OCI-LY7 (cell line): Measurements from ENCODE around the gene IGF1R. TPM values are rescaled to one million over a fixed set of nuclear protein-coding genes. Genes with fewer than 3 reads are reported as not detected.

ENCODE experiments used
- BruUV-seq: library from RNA; stranded (reverse); fragments of 400-500 nt; replicated peaks from 2 replicates; lab custom pipeline; 2021; lab: Mats Ljungman, UMichigan
- CTCF ChIA-PET: fragments of 300-600 bp; sonication (Branson Sonifier 250); formaldehyde crosslinking; loops from one replicate; lab custom pipeline; 2022; ENCODE audit warnings: antibody characterized with exemption; ENCODE audit not compliant: unreplicated experiment; lab: Charles Lee
- POLR2A ChIA-PET: fragments of 300-600 bp; sonication (Branson Sonifier 250); formaldehyde crosslinking; loops from one replicate; lab custom pipeline; 2022; ENCODE audit warnings: antibody characterized with exemption; lab: Charles Lee
- DNase-seq: peaks from one replicate; pipeline ENCODE4 v3.0.0-alpha.2; 2015; ENCODE audit warnings: low spot score
- H2AFZ ChIP-seq: fragments of 200-600 bp; sonication (generic), shearing (Covaris generic); 2 replicates; pipeline ENCODE4 v1.6.1; 2014; ENCODE audit warnings: mild to moderate bottlenecking, antibody characterized with exemption, low read length, moderate library complexity
- H3K27ac ChIP-seq: fragments of 200-600 bp; sonication (generic); 2 replicates; pipeline ENCODE4 v1.5.1; 2014; ENCODE audit warnings: mixed run types, low read depth, mild to moderate bottlenecking, moderate library complexity, low read length, inconsistent platforms; ENCODE audit not compliant: poor library complexity, severe bottlenecking
- H3K36me3 ChIP-seq: fragments of 200-600 bp; sonication (generic); 2 replicates; pipeline ENCODE4 v1.6.1; 2014; ENCODE audit warnings: mild to moderate bottlenecking, antibody characterized with exemption, low read length, moderate library complexity, mixed read lengths; ENCODE audit not compliant: insufficient read depth
- H3K4me1 ChIP-seq: fragments of 200-600 bp; sonication (generic); 2 replicates; pipeline ENCODE4 v1.5.1; 2014; ENCODE audit warnings: mild to moderate bottlenecking, low read length; ENCODE audit not compliant: insufficient read depth, poor library complexity, severe bottlenecking
- H3K4me2 ChIP-seq: fragments of 200-600 bp; sonication (generic); 2 replicates; pipeline ENCODE4 v1.6.1; 2014; ENCODE audit warnings: mild to moderate bottlenecking, low read length
- H3K4me3 ChIP-seq: fragments of 200-600 bp; sonication (generic); 2 replicates; pipeline ENCODE4 v1.5.1; 2014; ENCODE audit warnings: mild to moderate bottlenecking, low read depth, low read length; ENCODE audit not compliant: poor library complexity, severe bottlenecking
- H3K79me2 ChIP-seq: fragments of 200-600 bp; sonication (generic); 2 replicates; pipeline ENCODE4 v1.6.1; 2016; ENCODE audit warnings: low read depth, mild to moderate bottlenecking, low read length, moderate library complexity, mixed read lengths; ENCODE audit not compliant: insufficient read depth
- H3K9me2 ChIP-seq: fragments of 200-600 bp; sonication (generic); 2 replicates; pipeline ENCODE4 v1.6.1; 2016; ENCODE audit warnings: mild to moderate bottlenecking, low read length, mixed read lengths; ENCODE audit not compliant: insufficient read depth
- H3K9me3 ChIP-seq: fragments of 200-600 bp; sonication (generic); 2 replicates; pipeline ENCODE4 v1.6.1; 2014; ENCODE audit warnings: mild to moderate bottlenecking, mixed run types, low read length, mixed read lengths
- H4K20me1 ChIP-seq: fragments of 200-600 bp; sonication (generic); 2 replicates; pipeline ENCODE4 v1.6.1; 2014; ENCODE audit warnings: mild to moderate bottlenecking, antibody characterized with exemption, low read length, moderate library complexity, mixed read lengths; ENCODE audit not compliant: insufficient read depth
- CTCF ChIP-seq: fragments of 200-600 bp; sonication (generic); conservative IDR thresholded peaks from 2 replicates; pipeline ENCODE4 v1.5.1; 2014; ENCODE audit warnings: mild to moderate bottlenecking, antibody characterized with exemption, low read length, moderate library complexity, mixed read lengths
- EZH2phosphoT487 ChIP-seq: fragments of 200-600 bp; sonication (generic); IDR thresholded peaks from 2 replicates; pipeline ENCODE4 v1.6.1; 2018; ENCODE audit warnings: low read depth, borderline replicate concordance, mild to moderate bottlenecking, mixed run types, antibody characterized with exemption, low read length, moderate library complexity, mixed read lengths
- intact Hi-C: fragments of 100-400 bp; cut with micrococcal nuclease; formaldehyde crosslinking; loops from one replicate; pipeline ENCODE4 v1.10.0; 2022; ENCODE audit not compliant: unreplicated experiment
- total RNA-seq, 2 experiments: library from RNA; depleted of rRNA in 1 of 2; stranded (reverse); fragments of >200 nt in 1 of 2; shearing (Covaris generic) in 1 of 2; gene quantifications; 2 replicates each; pipeline ENCODE4 v1.2.3, GENCODE V29; 2014 to 2022

Gene IGF1R
- total RNA-seq, 2 experiments from 2014 or later: 26.5 to 29.1 TPM

GRCh38 chr15:98920091-98920880 lies 271.9 kb downstream of the IGF1R start:
- ChIA-PET CTCF (no interaction called here), POLR2A (no interaction called here)
- Histone ChIP-seq H3K9me2 (no peaks in the 10 kb centered on the region), H3K4me3 (no peak overlapping the region), H4K20me1 (no peaks in the 10 kb centered on the region), H2AFZ (no peak overlapping the region), H3K9me3 (no peaks in the 10 kb centered on the region), H3K27ac (no peak overlapping the region), H3K79me2 (no peaks in the 10 kb centered on the region), H3K4me1 (peaks cover 4% of the 10 kb centered on the region), H3K36me3 (peaks cover 14% of the 10 kb centered on the region; the same call in 1 of the 2 replicates), H3K4me2 (no peak overlapping the region)
- TF ChIP-seq CTCF: no peak
- TF ChIP-seq EZH2phosphoT487: no peak
- BruUV-seq: no TSS peak
- intact Hi-C loops: no loop called here
- DNase-seq: no peak

DNA sequence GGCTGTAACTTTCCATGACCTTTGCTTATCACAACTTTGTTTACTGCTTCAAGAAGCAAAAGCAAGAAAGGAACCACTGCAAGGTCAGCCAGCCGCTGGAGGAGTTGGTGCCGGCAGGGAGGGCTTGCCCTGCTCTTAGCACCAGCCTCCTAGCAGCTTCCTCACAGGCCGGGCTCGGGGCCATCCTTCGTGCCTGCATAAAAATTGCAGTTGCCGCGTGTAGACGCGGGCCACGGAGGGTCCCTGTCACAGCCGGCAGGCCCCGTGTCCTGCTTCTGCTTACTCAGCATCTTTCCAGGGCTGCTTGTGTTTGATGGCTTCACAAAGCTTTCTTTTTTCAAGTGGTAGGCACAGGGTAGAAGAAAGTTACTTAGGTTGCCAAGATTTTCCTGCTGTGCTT lies 274.8 kb downstream of the IGF1R start:
- Histone ChIP-seq H3K4me2 (no peak overlapping the region), H3K9me3 (no peaks in the 10 kb centered on the region), H3K4me1 (no peaks in the 10 kb centered on the region), H2AFZ (no peak overlapping the region), H3K36me3 (no peaks in the 10 kb centered on the region; the same call in 1 of the 2 replicates), H3K27ac (no peak overlapping the region), H4K20me1 (no peaks in the 10 kb centered on the region), H3K9me2 (no peaks in the 10 kb centered on the region), H3K79me2 (no peaks in the 10 kb centered on the region), H3K4me3 (no peak overlapping the region)
- ChIA-PET POLR2A (no interaction called here), CTCF (no interaction called here)
- DNase-seq: no peak
- intact Hi-C loops: no loop called here
- BruUV-seq: no TSS peak
- TF ChIP-seq CTCF (no peak), EZH2phosphoT487 (no peak)

DNA sequence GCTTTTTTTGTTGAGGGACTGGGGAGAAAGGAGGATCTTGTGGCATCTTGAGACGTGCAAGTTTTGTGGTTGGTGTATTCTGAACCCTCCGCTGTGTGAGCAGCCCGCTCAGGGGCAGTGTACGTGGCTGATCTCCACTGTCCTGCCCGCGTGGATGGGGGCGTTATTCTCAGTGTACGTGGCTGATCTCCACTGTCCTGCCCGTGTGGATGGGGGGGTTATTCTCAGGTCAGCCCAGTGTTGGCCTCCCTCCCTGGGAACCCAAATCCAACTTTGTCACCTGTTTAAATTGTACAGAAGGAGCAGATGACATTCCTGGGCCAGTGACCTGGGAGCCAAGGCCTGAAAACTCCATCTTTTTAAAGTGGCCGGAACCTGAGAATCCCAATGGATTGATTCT lies 275.2 kb downstream of the IGF1R start:
- Histone ChIP-seq H3K9me2 (no peaks in the 10 kb centered on the region), H3K27ac (no peak overlapping the region), H4K20me1 (no peaks in the 10 kb centered on the region), H3K79me2 (no peaks in the 10 kb centered on the region), H3K4me2 (no peak overlapping the region), H3K9me3 (no peaks in the 10 kb centered on the region), H3K36me3 (no peaks in the 10 kb centered on the region; the same call in 1 of the 2 replicates), H3K4me1 (no peaks in the 10 kb centered on the region), H3K4me3 (no peak overlapping the region), H2AFZ (no peak overlapping the region)
- intact Hi-C loops: no loop called here
- POLR2A ChIA-PET: interaction anchor here (0.7 kb wide), 1 partner anchor 806 kb away, joined by 3 read pairs; no protein-coding TSS in a partner anchor
- no TSS peak for BruUV-seq
- CTCF ChIA-PET: no interaction called here
- no peak for DNase-seq
- no peak for TF ChIP-seq EZH2phosphoT487
- no peak for TF ChIP-seq CTCF
